ENCODE results near the gene RNPS1.

DNA sequence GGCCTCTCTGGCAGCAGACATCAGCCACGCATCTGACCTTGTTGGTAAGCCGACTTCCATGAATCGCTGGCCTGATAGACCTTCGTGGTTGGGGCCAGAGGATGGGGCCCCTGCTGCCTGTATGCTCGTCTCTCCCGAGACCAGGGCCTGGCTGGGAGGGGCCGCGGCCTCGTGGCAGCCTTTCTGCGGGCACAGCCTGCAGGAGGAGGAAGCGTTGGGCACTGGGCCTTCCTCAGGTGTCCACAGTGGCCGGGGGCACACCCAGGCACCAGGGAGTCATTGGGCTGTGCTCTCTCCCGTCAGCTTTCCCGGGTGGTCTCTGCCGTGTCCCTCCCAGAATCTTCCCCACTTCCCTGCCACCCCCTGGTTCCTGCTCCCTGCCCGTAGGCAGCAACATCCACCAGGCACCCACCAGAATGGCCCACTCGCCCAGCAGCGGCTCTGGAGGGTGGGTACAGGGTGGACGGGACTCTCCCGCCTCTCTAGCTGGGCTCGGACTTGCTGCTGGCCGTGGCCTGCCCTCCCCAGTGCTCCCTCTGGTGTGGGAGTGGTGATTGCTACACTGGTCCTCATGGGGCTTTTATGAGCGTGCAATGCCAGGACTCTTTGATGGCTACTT, 38.2 kb downstream of the RNPS1 start:
- TF ChIP-seq POLR2A (IDR thresholded peaks at IDR 0.05) = no peak
- TF ChIP-seq, protein P1, sequence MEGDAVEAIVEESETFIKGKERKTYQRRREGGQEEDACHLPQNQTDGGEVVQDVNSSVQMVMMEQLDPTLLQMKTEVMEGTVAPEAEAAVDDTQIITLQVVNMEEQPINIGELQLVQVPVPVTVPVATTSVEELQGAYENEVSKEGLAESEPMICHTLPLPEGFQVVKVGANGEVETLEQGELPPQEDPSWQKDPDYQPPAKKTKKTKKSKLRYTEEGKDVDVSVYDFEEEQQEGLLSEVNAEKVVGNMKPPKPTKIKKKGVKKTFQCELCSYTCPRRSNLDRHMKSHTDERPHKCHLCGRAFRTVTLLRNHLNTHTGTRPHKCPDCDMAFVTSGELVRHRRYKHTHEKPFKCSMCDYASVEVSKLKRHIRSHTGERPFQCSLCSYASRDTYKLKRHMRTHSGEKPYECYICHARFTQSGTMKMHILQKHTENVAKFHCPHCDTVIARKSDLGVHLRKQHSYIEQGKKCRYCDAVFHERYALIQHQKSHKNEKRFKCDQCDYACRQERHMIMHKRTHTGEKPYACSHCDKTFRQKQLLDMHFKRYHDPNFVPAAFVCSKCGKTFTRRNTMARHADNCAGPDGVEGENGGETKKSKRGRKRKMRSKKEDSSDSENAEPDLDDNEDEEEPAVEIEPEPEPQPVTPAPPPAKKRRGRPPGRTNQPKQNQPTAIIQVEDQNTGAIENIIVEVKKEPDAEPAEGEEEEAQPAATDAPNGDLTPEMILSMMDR (IDR thresholded peaks at IDR 0.05) = no peak
